ENCODE measurements around the gene STEAP3. TPM values are rescaled to one million over a fixed set of nuclear protein-coding genes. Genes with fewer than 3 reads are reported as not detected.

Gene STEAP3
- total RNA-seq, 1 donor: 50.9 TPM

- DNase-seq (ENCODE audit: low read depth): peak; percentile 70
- TF ChIP-seq CTCF (IDR thresholded peaks at IDR 0.05; ENCODE audit: insufficient read depth, low read length): no peak
- no peak overlapping the region for H3K4me3 ChIP-seq (ENCODE audit: low read depth, low read length)
Measured at GRCh38 chr2:119197529-119198239, 25.9 kb upstream of the STEAP3 start.

GRCh38 chr2:119198240-119198840 is 25.3 kb upstream of the STEAP3 start:
- no peak for TF ChIP-seq CTCF (IDR thresholded peaks at IDR 0.05; ENCODE audit: insufficient read depth, low read length)
- no peak overlapping the region for H3K4me3 ChIP-seq (ENCODE audit: low read depth, low read length)
- DNase-seq (ENCODE audit: low read depth): peak; percentile 80

- TF ChIP-seq CTCF (IDR thresholded peaks at IDR 0.05; ENCODE audit: insufficient read depth, low read length): no peak
- H3K4me3 ChIP-seq (ENCODE audit: low read depth, low read length): no peak overlapping the region
- DNase-seq (ENCODE audit: low read depth): no peak
Measured at GRCh38 chr2:119201815-119202214, 21.8 kb upstream of the STEAP3 start.

GRCh38 chr2:119202610-119203310 is 20.9 kb upstream of the STEAP3 start:
- no peak for TF ChIP-seq CTCF (IDR thresholded peaks at IDR 0.05; ENCODE audit: insufficient read depth, low read length)
- H3K4me3 ChIP-seq (ENCODE audit: low read depth, low read length): no peak overlapping the region
- DNase-seq (ENCODE audit: low read depth): no peak

- TF ChIP-seq CTCF (IDR thresholded peaks at IDR 0.05; ENCODE audit: insufficient read depth, low read length): no peak
- H3K4me3 ChIP-seq (ENCODE audit: low read depth, low read length): no peak overlapping the region
- DNase-seq (ENCODE audit: low read depth): no peak
Measured at GRCh38 chr2:119204525-119204924, 19.1 kb upstream of the STEAP3 start.

GRCh38 chr2:119205001-119205706 is 18.5 kb upstream of the STEAP3 start:
- no peak for DNase-seq (ENCODE audit: low read depth)
- H3K4me3 ChIP-seq (ENCODE audit: low read depth, low read length): no peak overlapping the region
- no peak for TF ChIP-seq CTCF (IDR thresholded peaks at IDR 0.05; ENCODE audit: insufficient read depth, low read length)

Data from fibroblast of the aortic adventitia (primary cell).